Dedifferentiated amniotic fluid mesenchymal stem cell (primary cell): ENCODE data around the gene TRIM48.
"Not testable (repeated sequence)": the region's sequence is repeated elsewhere in the genome, so short reads cannot be mapped to it uniquely, and the experiment has no call there.

Experiments
- DNase-seq: peaks from one replicate; pipeline ENCODE4 v3.0.0-alpha.2; 2016; ENCODE audit errors: extremely low spot score

TRIM48 gene, protein sequence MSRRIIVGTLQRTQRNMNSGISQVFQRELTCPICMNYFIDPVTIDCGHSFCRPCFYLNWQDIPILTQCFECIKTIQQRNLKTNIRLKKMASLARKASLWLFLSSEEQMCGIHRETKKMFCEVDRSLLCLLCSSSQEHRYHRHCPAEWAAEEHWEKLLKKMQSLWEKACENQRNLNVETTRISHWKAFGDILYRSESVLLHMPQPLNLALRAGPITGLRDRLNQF

DNA sequence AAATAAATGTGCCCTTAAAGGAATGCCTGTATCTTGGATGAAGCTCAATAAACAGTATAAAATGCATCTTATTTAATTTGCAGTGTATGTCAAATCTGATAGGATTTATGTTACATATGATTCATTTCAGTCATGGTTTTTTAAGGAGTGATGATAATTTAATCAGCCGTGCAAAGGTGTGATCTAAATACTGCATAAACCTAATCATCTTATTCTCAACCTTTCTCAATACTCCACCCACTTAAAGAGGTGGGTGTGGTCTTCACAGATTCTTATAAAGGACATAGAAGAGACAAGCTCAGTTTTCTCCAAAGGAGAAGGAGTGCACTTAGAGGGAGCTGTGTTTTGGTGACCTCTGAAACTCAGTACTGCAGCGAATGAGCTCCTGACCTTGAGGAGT is at the start of gene TRIM48:
TSS of gene TRIM48 (plus strand) at position 301 of the 400 bp plus-strand sequence. CDS start 113 bp downstream, outside the sequence.
- not testable (repeated sequence) for DNase-seq

DNA sequence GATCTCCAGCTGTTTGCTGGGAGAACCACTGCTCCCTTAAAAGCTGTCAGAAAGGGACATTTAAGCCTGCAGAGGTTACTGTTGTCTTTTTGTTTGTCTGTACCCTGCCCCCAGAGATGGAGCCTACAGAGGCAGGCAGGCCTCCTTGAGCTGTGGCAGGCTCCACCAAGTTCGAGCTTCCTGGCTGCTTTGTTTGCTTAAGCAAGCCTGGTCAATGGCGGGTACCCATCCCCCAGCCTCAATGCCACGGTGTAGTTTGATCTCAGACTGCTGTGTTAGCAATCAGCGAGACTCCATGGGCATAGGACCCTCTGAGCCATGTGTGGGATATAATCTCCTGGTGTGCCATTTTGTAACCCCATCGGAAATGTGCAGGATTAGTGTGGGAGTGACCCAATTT is 23.6 kb upstream of the TRIM48 start:
- DNase-seq = not testable (repeated sequence)

DNA sequence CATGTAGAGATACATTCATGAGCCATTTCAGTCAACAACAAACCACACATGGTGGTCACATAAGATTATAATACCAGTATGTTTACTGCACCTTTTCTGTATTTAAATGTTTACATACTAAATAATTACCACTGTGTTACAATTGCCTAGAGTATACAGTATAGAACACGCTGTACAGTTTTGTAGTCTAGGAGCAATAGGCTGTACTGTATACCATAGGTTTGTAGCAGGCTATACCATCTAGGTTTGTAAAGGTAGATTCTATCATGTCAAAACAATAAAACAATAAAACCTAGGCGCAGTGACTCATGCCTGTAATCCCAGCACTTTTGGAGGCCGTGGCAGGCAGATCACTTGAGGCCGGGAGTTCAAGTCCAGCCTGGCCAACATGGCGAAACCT is 1.1 kb downstream of the TRIM48 start:
- DNase-seq = no peak
